Activated CD4-positive, alpha-beta T cell treated with anti-CD3 and anti-CD28 coated beads for 36 hours (primary cell): ENCODE data around the gene CA9. TPM values are rescaled to one million over a fixed set of nuclear protein-coding genes. Genes with fewer than 3 reads are reported as not detected.

Experiments
- ATAC-seq: fragments of 200-7000 bp; cut with Tn5 transposase; one replicate; pipeline ENCODE4 v1.10.0; 2021; ENCODE audit warnings: mild to moderate bottlenecking, moderate library complexity
- CTCF ChIA-PET: fragments of 350-600 bp; sonication (Branson Sonifier 250); formaldehyde crosslinking; loops from one replicate; lab custom pipeline; 2021; ENCODE audit warnings: antibody characterized with exemption; lab: Charles Lee
- POLR2A ChIA-PET: fragments of 350-600 bp; sonication (Branson Sonifier 250); formaldehyde crosslinking; loops from one replicate; lab custom pipeline; 2021; ENCODE audit warnings: antibody characterized with exemption, inconsistent platforms; lab: Charles Lee
- DNase-seq: peaks from one replicate; pipeline ENCODE4 v3.0.0-alpha.2; 2020
- H3K27ac Mint-ChIP-seq: one replicate; pipeline ENCODE4 v1.8.0; 2021; ENCODE audit warnings: mixed read lengths
- H3K27me3 Mint-ChIP-seq: one replicate; pipeline ENCODE4 v1.8.0; 2021; ENCODE audit warnings: mixed read lengths
- H3K36me3 Mint-ChIP-seq: one replicate; pipeline ENCODE4 v1.8.0; 2021; ENCODE audit warnings: low read depth, mixed read lengths
- H3K4me1 Mint-ChIP-seq: one replicate; pipeline ENCODE4 v1.8.0; 2021; ENCODE audit warnings: mixed read lengths
- H3K4me3 Mint-ChIP-seq: one replicate; pipeline ENCODE4 v1.8.0; 2021; ENCODE audit warnings: mild to moderate bottlenecking, moderate library complexity, mixed read lengths
- H3K9me3 Mint-ChIP-seq: one replicate; pipeline ENCODE4 v1.8.0; 2021; ENCODE audit warnings: low read depth, mixed read lengths
- intact Hi-C, 2 experiments: fragments of 100-400 bp; cut with DNase I in 1 of 2; cut with micrococcal nuclease in 1 of 2; formaldehyde crosslinking; loops; one replicate each; pipeline versions ENCODE4 v1.14.2 to v1.15.1; 2022 to 2024; cut with DNase I, micrococcal nuclease
- total RNA-seq, 2 experiments: library from RNA; stranded (reverse); gene quantifications; one replicate each; pipeline ENCODE4 v1.2.3, GENCODE V29; 2021

Gene CA9
- total RNA-seq, 2 experiments from 2014 or later = 2.9 to 3.1 TPM

- H3K4me3 Mint-ChIP-seq = no peak overlapping the region
- H3K36me3 Mint-ChIP-seq = peaks cover 70% of the 10 kb centered on the region
- DNase-seq (no peak), ATAC-seq (no peak)
- intact Hi-C loops = no loop called here
- H3K9me3 Mint-ChIP-seq = no peaks in the 10 kb centered on the region
- ChIA-PET CTCF (interaction anchor here (1.1 to 3.4 kb wide), 5 partner anchors 12 to 59 kb away, joined by 3 to 12 read pairs (median 4); partner anchors contain the start of gene RMRP), POLR2A (no interaction called here)
- H3K27ac Mint-ChIP-seq = no peak overlapping the region
- H3K4me1 Mint-ChIP-seq = peaks cover 7% of the 10 kb centered on the region
- H3K27me3 Mint-ChIP-seq = no peaks in the 10 kb centered on the region
These were observed 42.5 kb downstream of the CA9 start for GRCh38 chr9:35716230-35716629.

GRCh38 chr9:35717132-35717870, 43.6 kb downstream of the CA9 start:
- Mint-ChIP-seq H3K4me3 (no peak overlapping the region), H3K27me3 (no peaks in the 10 kb centered on the region), H3K36me3 (peaks cover 73% of the 10 kb centered on the region), H3K27ac (no peak overlapping the region), H3K9me3 (no peaks in the 10 kb centered on the region), H3K4me1 (no peaks in the 10 kb centered on the region)
- ChIA-PET POLR2A (no interaction called here), CTCF (interaction anchor here (0.6 to 3.4 kb wide), 5 partner anchors 11 to 23 kb away, joined by 3 to 12 read pairs (median 3); no protein-coding TSS in a partner anchor)
- intact Hi-C loops = no loop called here
- no peak for ATAC-seq
- DNase-seq = no peak

GRCh38 chr9:35718721-35719511, 45.2 kb downstream of the CA9 start:
- peaks cover 63% of the 10 kb centered on the region for H3K36me3 Mint-ChIP-seq
- no peak overlapping the region for H3K27ac Mint-ChIP-seq
- ChIA-PET CTCF (interaction anchor here (0.9 to 3.4 kb wide), 4 partner anchors 9 to 31 kb away, joined by 3 to 12 read pairs (median 4); no protein-coding TSS in a partner anchor), POLR2A (no interaction called here)
- DNase-seq (no peak), ATAC-seq (no peak)
- H3K4me1 Mint-ChIP-seq = no peaks in the 10 kb centered on the region
- no peaks in the 10 kb centered on the region for H3K27me3 Mint-ChIP-seq
- no peaks in the 10 kb centered on the region for H3K9me3 Mint-ChIP-seq
- H3K4me3 Mint-ChIP-seq = no peak overlapping the region
- intact Hi-C loops = no loop called here

- DNase-seq = no peak
- no peaks in the 10 kb centered on the region for H3K9me3 Mint-ChIP-seq
- no peak overlapping the region for H3K27ac Mint-ChIP-seq
- intact Hi-C loops = no loop called here
- ChIA-PET POLR2A (no interaction called here), CTCF (interaction anchor here (1.0 to 1.4 kb wide), 2 partner anchors 9 to 24 kb away, joined by 4 to 5 read pairs; no protein-coding TSS in a partner anchor)
- ATAC-seq = no peak
- no peaks in the 10 kb centered on the region for H3K4me1 Mint-ChIP-seq
- no peaks in the 10 kb centered on the region for H3K27me3 Mint-ChIP-seq
- no peak overlapping the region for H3K4me3 Mint-ChIP-seq
- peaks cover 66% of the 10 kb centered on the region for H3K36me3 Mint-ChIP-seq
These were observed 45.8 kb downstream of the CA9 start for GRCh38 chr9:35719546-35719945.

- H3K27ac Mint-ChIP-seq = peak overlapping the region; percentile 45
- ATAC-seq = no peak
- ChIA-PET CTCF (interaction anchor here (1.0 kb wide), 1 partner anchor 28 kb away, joined by 6 read pairs; no protein-coding TSS in a partner anchor), POLR2A (no interaction called here)
- H3K36me3 Mint-ChIP-seq = peaks cover 53% of the 10 kb centered on the region
- peaks cover 2% of the 10 kb centered on the region for H3K4me1 Mint-ChIP-seq
- H3K27me3 Mint-ChIP-seq = no peaks in the 10 kb centered on the region
- H3K9me3 Mint-ChIP-seq = no peaks in the 10 kb centered on the region
- H3K4me3 Mint-ChIP-seq = no peak overlapping the region
- intact Hi-C loops = no loop called here
- no peak for DNase-seq
These were observed 49.7 kb downstream of the CA9 start for GRCh38 chr9:35723426-35723825.

- no peaks in the 10 kb centered on the region for H3K9me3 Mint-ChIP-seq
- ChIA-PET CTCF (interaction anchor here (0.6 to 1.0 kb wide), 3 partner anchors 27 to 62 kb away, joined by 3 to 6 read pairs (median 3); no protein-coding TSS in a partner anchor), POLR2A (no interaction called here)
- DNase-seq (no peak), ATAC-seq (no peak)
- peaks cover 51% of the 10 kb centered on the region for H3K36me3 Mint-ChIP-seq
- peaks cover 2% of the 10 kb centered on the region for H3K4me1 Mint-ChIP-seq
- H3K27me3 Mint-ChIP-seq = no peaks in the 10 kb centered on the region
- intact Hi-C loops = no loop called here
- H3K27ac Mint-ChIP-seq = peak overlapping the region; percentile 7
- no peak overlapping the region for H3K4me3 Mint-ChIP-seq
These were observed 50.2 kb downstream of the CA9 start for GRCh38 chr9:35723908-35724307.

- H3K27me3 Mint-ChIP-seq = no peaks in the 10 kb centered on the region
- no peak overlapping the region for H3K4me3 Mint-ChIP-seq
- peaks cover 2% of the 10 kb centered on the region for H3K4me1 Mint-ChIP-seq
- H3K9me3 Mint-ChIP-seq = no peaks in the 10 kb centered on the region
- ATAC-seq = no peak
- DNase-seq = no peak
- CTCF ChIA-PET = interaction anchor here (0.6 to 8.4 kb wide), 5 partner anchors 12 to 61 kb away, joined by 3 to 68 read pairs (median 6); partner anchors contain the start of gene ARHGEF39
- POLR2A ChIA-PET = no interaction called here
- H3K27ac Mint-ChIP-seq = no peak overlapping the region
- H3K36me3 Mint-ChIP-seq = peaks cover 36% of the 10 kb centered on the region
- intact Hi-C loops = no loop called here
These were observed 51.6 kb downstream of the CA9 start for GRCh38 chr9:35725362-35725761.

GRCh38 chr9:35726931-35727330, 53.2 kb downstream of the CA9 start:
- intact Hi-C loops = no loop called here
- peak overlapping the region; percentile 49 for H3K27ac Mint-ChIP-seq
- H3K27me3 Mint-ChIP-seq = no peaks in the 10 kb centered on the region
- H3K9me3 Mint-ChIP-seq = no peaks in the 10 kb centered on the region
- CTCF ChIA-PET = interaction anchor here (0.5 to 8.4 kb wide), 14 partner anchors 9 to 463 kb away, joined by 3 to 68 read pairs (median 4); partner anchors contain the start of genes ARHGEF39 and TMEM8B
- H3K4me1 Mint-ChIP-seq = peaks cover 7% of the 10 kb centered on the region
- H3K4me3 Mint-ChIP-seq = no peak overlapping the region
- peak; percentile 37 for ATAC-seq
- peak; percentile 61 for DNase-seq
- peaks cover 27% of the 10 kb centered on the region for H3K36me3 Mint-ChIP-seq
- POLR2A ChIA-PET = no interaction called here

GRCh38 chr9:35727676-35728040, 53.9 kb downstream of the CA9 start:
- CTCF ChIA-PET = interaction anchor here (0.6 to 8.4 kb wide), 17 partner anchors 9 to 462 kb away, joined by 3 to 68 read pairs (median 4); partner anchors contain the start of genes ARHGEF39, CCDC107, GBA2 and RGP1
- no peak for ATAC-seq
- H3K27ac Mint-ChIP-seq = no peak overlapping the region
- no peak overlapping the region for H3K4me3 Mint-ChIP-seq
- H3K27me3 Mint-ChIP-seq = no peaks in the 10 kb centered on the region
- no peaks in the 10 kb centered on the region for H3K9me3 Mint-ChIP-seq
- H3K4me1 Mint-ChIP-seq = peaks cover 7% of the 10 kb centered on the region
- no peak for DNase-seq
- POLR2A ChIA-PET = no interaction called here
- peaks cover 22% of the 10 kb centered on the region for H3K36me3 Mint-ChIP-seq
- intact Hi-C loops = no loop called here

- no peaks in the 10 kb centered on the region for H3K27me3 Mint-ChIP-seq
- intact Hi-C loops = no loop called here
- ATAC-seq = peak; percentile 7
- no peaks in the 10 kb centered on the region for H3K9me3 Mint-ChIP-seq
- H3K4me3 Mint-ChIP-seq = no peak overlapping the region
- ChIA-PET POLR2A (no interaction called here), CTCF (interaction anchor here (0.6 to 8.4 kb wide), 23 partner anchors 9 to 193 kb away, joined by 3 to 68 read pairs (median 4); partner anchors contain the start of genes ARHGEF39, CCDC107, GBA2 and RGP1)
- H3K27ac Mint-ChIP-seq = no peak overlapping the region
- H3K4me1 Mint-ChIP-seq = peaks cover 11% of the 10 kb centered on the region
- peaks cover 22% of the 10 kb centered on the region for H3K36me3 Mint-ChIP-seq
- peak; percentile 75 for DNase-seq
These were observed 54.6 kb downstream of the CA9 start for GRCh38 chr9:35728041-35728971.
